ENCODE measurements around the gene CLUH.

The CLUH gene

GRCh38 chr17:2697611-2698162, 13.9 kb downstream of the CLUH start:
- TF ChIP-seq ZFX (IDR thresholded peaks at IDR 0.05; ENCODE audit: borderline replicate concordance): no peak
- no peak for TF ChIP-seq CTCF (IDR thresholded peaks at IDR 0.05)
- no peak overlapping the region for H3K27ac ChIP-seq

- H3K27ac ChIP-seq: no peak overlapping the region
- no peak for TF ChIP-seq ZFX (IDR thresholded peaks at IDR 0.05; ENCODE audit: borderline replicate concordance)
- no peak for TF ChIP-seq CTCF (IDR thresholded peaks at IDR 0.05)
These were observed 15.4 kb downstream of the CLUH start for GRCh38 chr17:2695961-2696760.

GRCh38 chr17:2695243-2695960, 16.2 kb downstream of the CLUH start:
- H3K27ac ChIP-seq: no peak overlapping the region
- TF ChIP-seq CTCF (IDR thresholded peaks at IDR 0.05): no peak
- no peak for TF ChIP-seq ZFX (IDR thresholded peaks at IDR 0.05; ENCODE audit: borderline replicate concordance)

GRCh38 chr17:2694381-2695242, 17.0 kb downstream of the CLUH start:
- H3K27ac ChIP-seq: no peak overlapping the region
- TF ChIP-seq CTCF (IDR thresholded peaks at IDR 0.05) (no peak), ZFX (IDR thresholded peaks at IDR 0.05; ENCODE audit: borderline replicate concordance) (no peak)

- no peak overlapping the region for H3K27ac ChIP-seq
These were observed 17.8 kb downstream of the CLUH start for GRCh38 chr17:2693561-2694380.

More at GRCh38 chr17:2693561-2694380, 17.8 kb downstream of the CLUH start:
- TF ChIP-seq CTCF (IDR thresholded peaks at IDR 0.05) (no peak), ZFX (IDR thresholded peaks at IDR 0.05; ENCODE audit: borderline replicate concordance) (no peak)

Data from 22Rv1 (cell line).